Measurements from ENCODE around the gene NR2E1. TPM values are rescaled to one million over a fixed set of nuclear protein-coding genes. Genes with fewer than 3 reads are reported as not detected.

The NR2E1 gene
- total RNA-seq, 1 donor from 2014 or later: not detected

- H3K4me1 Mint-ChIP-seq (ENCODE audit: low read depth): no peaks in the 10 kb centered on the region
- H3K27me3 Mint-ChIP-seq (ENCODE audit: low read depth): peaks cover 85% of the 10 kb centered on the region
- H3K27ac Mint-ChIP-seq: no peak overlapping the region
- no peaks in the 10 kb centered on the region for H3K36me3 Mint-ChIP-seq (ENCODE audit: low read depth)
- intact Hi-C loops (cut with micrococcal nuclease): no loop called here
- no peak overlapping the region for H3K4me3 Mint-ChIP-seq (ENCODE audit: low read depth)
- H3K9me3 Mint-ChIP-seq: no peaks in the 10 kb centered on the region
- no peak for DNase-seq (ENCODE audit: low spot score)
These were observed 38.0 kb upstream of the NR2E1 start for GRCh38 chr6:108127826-108128225.

GRCh38 chr6:108130262-108130661, 35.6 kb upstream of the NR2E1 start:
- Mint-ChIP-seq H3K9me3 (no peaks in the 10 kb centered on the region), H3K27me3 (ENCODE audit: low read depth) (peaks cover 79% of the 10 kb centered on the region), H3K4me1 (ENCODE audit: low read depth) (peaks cover 6% of the 10 kb centered on the region), H3K27ac (no peak overlapping the region), H3K36me3 (ENCODE audit: low read depth) (no peaks in the 10 kb centered on the region), H3K4me3 (ENCODE audit: low read depth) (no peak overlapping the region)
- DNase-seq (ENCODE audit: low spot score): no peak
- intact Hi-C loops (cut with micrococcal nuclease): no loop called here

GRCh38 chr6:108132863-108133262, 33.0 kb upstream of the NR2E1 start:
- H3K27me3 Mint-ChIP-seq (ENCODE audit: low read depth): peaks cover 75% of the 10 kb centered on the region
- no peaks in the 10 kb centered on the region for H3K36me3 Mint-ChIP-seq (ENCODE audit: low read depth)
- no peak overlapping the region for H3K4me3 Mint-ChIP-seq (ENCODE audit: low read depth)
- no peaks in the 10 kb centered on the region for H3K9me3 Mint-ChIP-seq
- H3K4me1 Mint-ChIP-seq (ENCODE audit: low read depth): peaks cover 6% of the 10 kb centered on the region
- intact Hi-C loops (cut with micrococcal nuclease): no loop called here
- DNase-seq (ENCODE audit: low spot score): no peak
- H3K27ac Mint-ChIP-seq: no peak overlapping the region

GRCh38 chr6:108133594-108134179, 32.1 kb upstream of the NR2E1 start:
- Mint-ChIP-seq H3K36me3 (ENCODE audit: low read depth) (no peaks in the 10 kb centered on the region), H3K9me3 (no peaks in the 10 kb centered on the region), H3K4me3 (ENCODE audit: low read depth) (peak overlapping the region; percentile 79), H3K27ac (no peak overlapping the region), H3K4me1 (ENCODE audit: low read depth) (peaks cover 6% of the 10 kb centered on the region), H3K27me3 (ENCODE audit: low read depth) (peaks cover 72% of the 10 kb centered on the region)
- intact Hi-C loops (cut with micrococcal nuclease): no loop called here
- no peak for DNase-seq (ENCODE audit: low spot score)

- DNase-seq (ENCODE audit: low spot score): no peak
- H3K9me3 Mint-ChIP-seq: no peaks in the 10 kb centered on the region
- no peak overlapping the region for H3K4me3 Mint-ChIP-seq (ENCODE audit: low read depth)
- no peak overlapping the region for H3K27ac Mint-ChIP-seq
- intact Hi-C loops (cut with micrococcal nuclease): no loop called here
- no peaks in the 10 kb centered on the region for H3K36me3 Mint-ChIP-seq (ENCODE audit: low read depth)
- peaks cover 69% of the 10 kb centered on the region for H3K27me3 Mint-ChIP-seq (ENCODE audit: low read depth)
- H3K4me1 Mint-ChIP-seq (ENCODE audit: low read depth): peaks cover 6% of the 10 kb centered on the region
These were observed 31.4 kb upstream of the NR2E1 start for GRCh38 chr6:108134213-108134970.

GRCh38 chr6:108142240-108142639, 23.6 kb upstream of the NR2E1 start:
- H3K27me3 Mint-ChIP-seq (ENCODE audit: low read depth): peaks cover 43% of the 10 kb centered on the region
- H3K9me3 Mint-ChIP-seq: no peaks in the 10 kb centered on the region
- H3K4me1 Mint-ChIP-seq (ENCODE audit: low read depth): no peaks in the 10 kb centered on the region
- H3K36me3 Mint-ChIP-seq (ENCODE audit: low read depth): no peaks in the 10 kb centered on the region
- intact Hi-C loops (cut with micrococcal nuclease): no loop called here
- DNase-seq (ENCODE audit: low spot score): no peak
- no peak overlapping the region for H3K27ac Mint-ChIP-seq
- H3K4me3 Mint-ChIP-seq (ENCODE audit: low read depth): no peak overlapping the region

GRCh38 chr6:108145639-108146038, 20.2 kb upstream of the NR2E1 start:
- no peak for DNase-seq (ENCODE audit: low spot score)
- intact Hi-C loops (cut with micrococcal nuclease): no loop called here
- Mint-ChIP-seq H3K4me3 (ENCODE audit: low read depth) (no peak overlapping the region), H3K9me3 (no peaks in the 10 kb centered on the region), H3K27me3 (ENCODE audit: low read depth) (peaks cover 44% of the 10 kb centered on the region), H3K4me1 (ENCODE audit: low read depth) (no peaks in the 10 kb centered on the region), H3K27ac (no peak overlapping the region), H3K36me3 (ENCODE audit: low read depth) (no peaks in the 10 kb centered on the region)

GRCh38 chr6:108152446-108152845, 13.4 kb upstream of the NR2E1 start:
- no peak overlapping the region for H3K4me3 Mint-ChIP-seq (ENCODE audit: low read depth)

GRCh38 chr6:108156180-108156937, 9.5 kb upstream of the NR2E1 start:
- Mint-ChIP-seq H3K27ac (no peak overlapping the region), H3K9me3 (no peaks in the 10 kb centered on the region), H3K4me1 (ENCODE audit: low read depth) (peaks cover 3% of the 10 kb centered on the region), H3K36me3 (ENCODE audit: low read depth) (peaks cover 3% of the 10 kb centered on the region), H3K4me3 (ENCODE audit: low read depth) (no peak overlapping the region), H3K27me3 (ENCODE audit: low read depth) (peaks cover 79% of the 10 kb centered on the region)
- DNase-seq (ENCODE audit: low spot score): no peak
- intact Hi-C loops (cut with micrococcal nuclease): loop anchor here (2.0 kb wide), 1 partner anchor 38 kb away; no protein-coding TSS in a partner anchor

More at GRCh38 chr6:108152446-108152845, 13.4 kb upstream of the NR2E1 start:
- intact Hi-C loops (cut with micrococcal nuclease): no loop called here
- Mint-ChIP-seq H3K9me3 (no peaks in the 10 kb centered on the region), H3K27me3 (ENCODE audit: low read depth) (peaks cover 65% of the 10 kb centered on the region), H3K27ac (no peak overlapping the region), H3K4me1 (ENCODE audit: low read depth) (no peaks in the 10 kb centered on the region), H3K36me3 (ENCODE audit: low read depth) (no peaks in the 10 kb centered on the region)
- DNase-seq (ENCODE audit: low spot score): no peak

- Mint-ChIP-seq H3K9me3 (no peaks in the 10 kb centered on the region), H3K27me3 (ENCODE audit: low read depth) (peaks cover 84% of the 10 kb centered on the region), H3K4me1 (ENCODE audit: low read depth) (peaks cover 3% of the 10 kb centered on the region), H3K4me3 (ENCODE audit: low read depth) (no peak overlapping the region), H3K36me3 (ENCODE audit: low read depth) (peaks cover 3% of the 10 kb centered on the region), H3K27ac (no peak overlapping the region)
- intact Hi-C loops (cut with micrococcal nuclease): loop anchor here (2.0 kb wide), 1 partner anchor 38 kb away; no protein-coding TSS in a partner anchor
- no peak for DNase-seq (ENCODE audit: low spot score)
These were observed 8.9 kb upstream of the NR2E1 start for GRCh38 chr6:108156938-108157233.

- Mint-ChIP-seq H3K4me3 (ENCODE audit: low read depth) (no peak overlapping the region), H3K36me3 (ENCODE audit: low read depth) (peaks cover 3% of the 10 kb centered on the region), H3K27me3 (ENCODE audit: low read depth) (peaks cover 85% of the 10 kb centered on the region), H3K27ac (no peak overlapping the region), H3K4me1 (ENCODE audit: low read depth) (peaks cover 3% of the 10 kb centered on the region), H3K9me3 (no peaks in the 10 kb centered on the region)
- DNase-seq (ENCODE audit: low spot score): no peak
- intact Hi-C loops (cut with micrococcal nuclease): loop anchor here (2.0 kb wide), 1 partner anchor 39 kb away; no protein-coding TSS in a partner anchor
These were observed 8.4 kb upstream of the NR2E1 start for GRCh38 chr6:108157234-108157980.

- H3K27ac Mint-ChIP-seq: no peak overlapping the region
- H3K4me1 Mint-ChIP-seq (ENCODE audit: low read depth): peaks cover 3% of the 10 kb centered on the region
- H3K9me3 Mint-ChIP-seq: no peaks in the 10 kb centered on the region
- peak overlapping the region; percentile 67 for H3K4me3 Mint-ChIP-seq (ENCODE audit: low read depth)
- H3K27me3 Mint-ChIP-seq (ENCODE audit: low read depth): peaks cover 84% of the 10 kb centered on the region
- H3K36me3 Mint-ChIP-seq (ENCODE audit: low read depth): peaks cover 3% of the 10 kb centered on the region
- intact Hi-C loops (cut with micrococcal nuclease): loop anchor here (2.0 kb wide), 2 partner anchors 17 to 39 kb away; no protein-coding TSS in a partner anchor
- DNase-seq (ENCODE audit: low spot score): no peak
These were observed 7.8 kb upstream of the NR2E1 start for GRCh38 chr6:108157981-108158525.
